Measurements from ENCODE around the gene MRPL2.
"Not testable (repeated sequence)": the region's sequence is repeated elsewhere in the genome, so short reads cannot be mapped to it uniquely, and the experiment has no call there.

The MRPL2 gene

DNA sequence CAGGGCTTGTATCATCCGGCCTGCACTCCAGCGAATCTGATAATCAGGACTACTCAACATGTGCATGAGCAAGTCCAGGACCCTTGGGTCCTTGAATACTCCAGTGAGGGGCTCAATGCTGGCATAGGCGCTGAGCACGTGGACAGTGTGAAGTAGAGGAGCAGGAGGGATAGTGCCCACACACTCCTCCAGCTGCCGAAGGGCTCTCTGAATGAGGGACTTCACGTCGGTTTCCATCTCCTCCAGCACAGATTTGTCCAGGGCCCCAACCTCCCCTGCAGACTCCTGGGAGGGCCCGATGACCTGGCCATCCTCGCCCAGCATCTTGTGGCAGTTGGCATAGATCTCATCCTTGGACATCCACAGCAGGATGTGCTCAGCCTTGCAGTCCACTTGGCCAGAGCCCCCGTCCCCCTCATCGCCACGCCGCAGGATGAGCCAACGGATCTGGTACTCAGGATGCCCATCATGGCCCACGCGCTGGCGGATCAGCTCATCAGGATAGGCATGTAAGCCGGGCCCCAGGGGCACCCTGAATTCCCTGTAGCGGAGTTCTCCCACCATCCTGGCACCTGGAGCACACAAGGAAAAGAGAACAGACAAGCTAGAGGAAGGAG, 6.9 kb downstream of the MRPL2 start:
- DNase-seq = no peak

DNA sequence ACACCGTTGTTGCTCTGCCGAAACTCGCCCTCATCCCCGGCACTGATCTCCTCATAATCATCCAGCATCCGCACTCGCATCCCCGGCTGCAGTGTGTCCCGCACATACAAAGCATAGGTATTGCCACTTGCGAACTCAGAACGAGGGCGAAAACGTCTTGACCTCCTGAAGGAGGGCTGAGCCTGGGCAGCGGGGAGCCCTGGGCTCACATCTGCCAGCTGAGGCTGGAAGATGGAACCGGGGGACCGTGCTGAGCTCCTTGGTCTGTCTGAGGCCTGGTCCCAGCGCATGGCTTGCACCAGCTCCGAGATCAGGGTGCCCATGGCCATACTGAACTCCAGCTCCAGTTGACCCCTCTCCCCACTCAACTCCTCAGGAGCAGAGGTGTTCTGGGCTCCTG, 8.3 kb downstream of the MRPL2 start:
- DNase-seq = no peak

DNA sequence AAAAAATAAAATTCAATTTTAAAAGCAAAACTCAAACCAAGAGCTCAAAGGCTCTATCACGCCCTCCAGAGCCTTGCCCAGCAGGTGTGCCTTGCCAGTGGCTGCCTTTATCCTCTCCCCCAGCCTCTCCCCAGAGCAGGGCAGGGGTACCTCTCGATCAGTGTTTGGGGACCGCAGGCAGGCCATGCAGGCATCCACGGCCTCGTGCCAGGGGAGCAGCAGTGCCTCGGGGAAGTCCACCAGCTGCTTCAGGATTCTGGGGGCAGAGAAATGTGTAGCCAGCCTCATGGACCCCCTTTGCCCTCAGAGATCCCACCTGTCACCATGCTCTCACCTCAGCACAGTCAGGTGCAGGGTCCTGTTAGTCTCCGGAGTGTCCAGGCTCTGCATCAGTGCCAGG, 11.2 kb downstream of the MRPL2 start:
- no peak for DNase-seq

- DNase-seq = no peak
Measured at GRCh38 chr6:43045371-43045930, 13.8 kb downstream of the MRPL2 start.

DNA sequence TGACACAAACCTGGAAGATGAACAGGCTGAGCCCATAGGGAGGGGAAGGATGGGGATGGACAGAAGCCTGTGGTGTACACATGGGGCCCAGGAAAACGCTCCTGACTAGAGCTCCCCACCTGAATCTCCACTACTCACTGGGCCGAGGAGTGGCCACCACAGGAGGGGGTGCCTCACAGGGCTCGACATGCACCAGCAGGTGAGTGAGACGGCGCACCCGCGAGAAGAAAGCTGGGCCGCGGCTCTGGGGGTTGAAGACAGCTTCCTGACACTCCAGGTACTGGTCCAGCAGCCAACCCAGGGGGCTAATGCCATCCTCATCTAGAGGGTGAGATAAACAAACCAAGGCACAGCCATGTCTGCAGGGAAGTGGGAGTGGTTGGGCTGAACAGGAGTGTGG, 15.9 kb downstream of the MRPL2 start:
- no peak for DNase-seq

- not testable (repeated sequence) for DNase-seq
Measured at GRCh38 chr6:43041475-43041874, 17.8 kb downstream of the MRPL2 start.

DNA sequence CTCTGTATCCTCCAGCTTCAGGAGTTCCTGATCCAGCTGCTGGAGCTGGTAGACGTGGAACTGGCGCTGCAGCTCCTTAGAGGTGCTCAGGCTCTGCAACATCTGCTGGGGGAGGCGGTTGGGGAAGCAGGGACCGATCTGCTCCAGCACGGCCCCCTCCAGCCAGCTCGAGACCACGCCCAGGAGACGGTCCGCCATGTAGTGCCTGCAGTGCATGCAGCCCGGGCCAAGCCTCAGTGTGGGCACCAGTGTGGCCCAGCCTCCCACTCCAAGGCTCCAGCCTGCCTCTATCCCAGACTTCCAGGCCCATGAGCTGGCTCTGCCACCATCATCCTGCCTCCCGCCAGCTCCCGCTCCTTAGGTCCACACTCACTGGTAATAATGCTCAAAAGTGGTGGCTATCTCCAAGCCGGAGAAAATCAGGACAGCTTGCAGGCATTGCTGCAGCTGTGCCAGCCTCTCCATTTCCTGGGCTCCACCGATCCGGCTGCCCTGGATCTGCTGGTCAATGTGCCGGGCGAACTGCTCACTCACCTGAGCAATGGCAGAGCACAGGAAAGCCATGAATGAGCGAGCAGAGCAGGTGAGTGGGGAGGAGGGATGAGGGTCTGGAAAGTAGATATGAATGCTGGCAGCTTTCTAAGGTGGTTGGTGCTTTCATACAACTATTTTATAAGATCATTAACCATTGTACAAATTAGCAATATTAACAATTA, 18.5 kb downstream of the MRPL2 start:
- DNase-seq = no peak

GRCh38 chr6:43038727-43039126, 20.5 kb downstream of the MRPL2 start:
- DNase-seq = no peak

- DNase-seq = no peak
Measured at GRCh38 chr6:43037706-43038105, 21.5 kb downstream of the MRPL2 start.

DNA sequence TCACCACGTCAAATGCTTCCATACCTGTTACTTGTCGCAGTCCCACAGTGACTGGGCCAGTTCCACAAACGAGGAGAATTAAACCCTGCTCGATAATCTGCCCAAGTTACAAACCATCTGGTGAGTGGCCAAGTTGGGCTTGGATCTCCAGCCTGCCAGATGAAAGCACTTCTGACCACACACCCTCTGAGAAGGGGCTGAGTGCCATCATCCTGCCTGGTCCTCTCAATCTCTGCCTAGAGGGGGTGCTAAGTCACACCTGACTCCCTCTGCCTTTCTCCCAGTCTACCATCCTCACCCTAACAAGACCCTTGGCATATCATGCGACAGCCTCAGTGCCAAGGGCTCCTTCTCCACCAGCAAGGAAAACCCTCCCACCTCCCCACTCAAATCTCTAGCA, 22.0 kb downstream of the MRPL2 start:
- DNase-seq = no peak

DNA sequence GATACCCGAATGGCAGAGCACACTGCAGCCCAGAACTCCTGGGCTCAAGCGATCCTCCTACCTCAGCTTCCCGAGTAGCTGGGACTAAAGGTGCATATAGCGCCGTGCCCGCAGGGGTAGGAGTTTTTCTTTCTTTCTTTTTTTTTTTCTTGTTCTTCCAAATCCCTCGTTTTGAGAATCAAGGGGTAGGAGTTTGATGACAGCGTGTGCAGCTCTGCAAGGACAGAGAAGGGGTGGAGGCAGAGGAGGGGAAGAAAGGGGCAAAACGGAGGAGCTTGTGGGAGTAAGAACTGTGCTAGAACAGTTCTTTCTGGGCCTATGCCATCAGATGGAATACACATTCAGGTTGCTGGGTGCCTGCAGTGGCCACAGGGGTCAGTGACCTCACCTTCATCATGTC, 22.5 kb downstream of the MRPL2 start:
- DNase-seq = no peak

- no peak for DNase-seq
Measured at GRCh38 chr6:43035495-43036194, 23.6 kb downstream of the MRPL2 start.

GRCh38 chr6:43034190-43034525, 25.1 kb downstream of the MRPL2 start:
- DNase-seq = no peak

- no peak for DNase-seq
Measured at GRCh38 chr6:43033496-43034189, 25.6 kb downstream of the MRPL2 start.

GRCh38 chr6:43032326-43032725, 26.9 kb downstream of the MRPL2 start:
- DNase-seq = no peak

DNA sequence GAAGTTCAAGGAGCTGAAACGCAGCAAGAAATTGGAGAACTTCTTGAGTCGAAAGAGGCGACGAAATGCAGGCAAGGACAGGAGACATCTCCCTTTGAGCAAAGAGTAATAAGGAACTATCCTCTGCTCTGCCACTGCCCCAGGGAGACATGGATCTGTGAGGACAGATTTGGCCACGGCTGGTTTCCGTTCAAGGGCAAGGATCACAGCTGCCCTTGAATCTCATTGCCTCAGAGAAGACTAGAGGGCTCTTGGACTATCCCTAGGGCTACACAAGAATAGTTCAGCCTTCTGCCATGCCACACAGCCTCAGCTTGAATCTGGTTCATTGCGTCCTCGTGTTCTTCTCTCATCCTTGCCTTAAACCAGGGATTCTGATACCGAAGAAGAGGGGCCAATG, 30.1 kb downstream of the MRPL2 start:
- no peak for DNase-seq

GRCh38 chr6:43026365-43026764, 32.9 kb downstream of the MRPL2 start:
- no peak for DNase-seq

- DNase-seq = no peak
Measured at GRCh38 chr6:43024436-43024835, 34.8 kb downstream of the MRPL2 start.

DNA sequence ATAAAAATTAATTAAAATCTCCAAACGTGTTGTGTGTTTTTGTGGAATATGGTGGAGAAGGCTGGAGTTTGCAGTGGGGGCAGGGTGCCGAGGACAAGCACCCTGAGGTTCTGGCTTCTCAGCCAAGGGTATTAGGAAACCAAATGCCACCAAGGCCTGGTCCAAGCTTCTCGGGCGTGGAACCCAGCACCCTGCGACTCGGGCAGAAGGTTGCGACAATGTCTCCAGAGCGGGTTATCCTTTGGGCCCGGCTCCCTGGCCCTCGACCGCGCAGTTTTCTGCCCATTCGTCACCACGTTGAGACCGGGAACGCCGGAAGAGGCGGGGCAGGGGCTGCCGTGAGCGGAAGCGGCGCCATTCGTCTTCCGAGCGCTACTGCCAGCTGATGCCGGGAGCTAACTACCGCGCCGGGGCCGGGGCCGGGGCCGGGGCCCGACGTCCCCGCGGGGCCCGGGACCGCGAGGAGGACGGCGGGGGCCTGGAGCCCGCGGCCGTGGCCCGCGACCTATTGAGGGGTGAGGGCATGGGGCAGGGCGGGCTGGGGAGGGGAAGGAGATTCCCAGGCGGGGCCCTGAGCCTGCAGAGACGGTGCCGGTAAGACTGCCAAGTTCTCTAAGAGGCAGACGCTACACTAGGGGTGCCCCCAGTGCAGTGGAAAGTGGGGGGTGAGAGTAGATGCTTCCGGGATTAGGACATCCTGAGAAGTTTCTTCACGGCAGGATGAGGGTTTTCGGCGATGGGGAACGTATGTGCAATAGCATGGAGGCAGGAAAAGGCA, 37.8 kb downstream of the MRPL2 start, which contains the start of gene RRP36:
Gene RRP36, plus strand, starts transcription at position 354 of the 778 bp plus-strand sequence. Its CDS starts 32 bp downstream, at position 386.
- DNase-seq = peak; percentile 65

GRCh38 chr6:43020847-43021246, 38.4 kb downstream of the MRPL2 start:
- no peak for DNase-seq

DNA sequence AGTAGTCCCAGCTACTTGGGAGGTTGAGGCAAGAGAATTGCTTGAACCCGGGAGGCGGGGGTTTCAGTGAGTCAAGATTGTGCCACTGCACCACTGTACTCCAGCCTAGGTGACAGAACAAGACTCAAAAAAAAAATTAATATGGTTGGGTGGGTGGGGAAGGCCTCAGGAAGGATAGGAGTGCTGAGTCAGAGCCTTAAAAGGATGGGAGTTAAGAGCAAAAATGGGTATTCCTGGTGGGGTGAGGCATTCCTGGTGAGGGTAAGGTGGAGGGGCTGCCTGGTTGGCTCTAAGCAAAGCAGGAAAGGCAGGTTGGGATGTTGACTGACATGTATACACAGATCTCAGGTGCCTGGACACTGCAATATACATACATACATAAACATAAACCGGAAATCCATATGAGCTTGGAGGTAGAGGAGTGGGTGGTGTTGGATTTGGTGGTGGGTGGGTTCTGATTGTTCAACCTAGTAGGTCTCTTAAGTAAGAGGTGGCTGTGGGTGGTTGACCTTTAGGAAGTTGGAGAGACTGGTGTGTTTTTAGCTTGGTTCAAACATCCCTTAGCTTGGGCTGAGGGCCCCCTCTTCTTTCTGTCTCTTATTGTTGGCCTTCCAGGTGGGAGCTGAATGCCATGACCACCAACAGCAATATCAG, 39.1 kb downstream of the MRPL2 start:
- DNase-seq = no peak

DNA sequence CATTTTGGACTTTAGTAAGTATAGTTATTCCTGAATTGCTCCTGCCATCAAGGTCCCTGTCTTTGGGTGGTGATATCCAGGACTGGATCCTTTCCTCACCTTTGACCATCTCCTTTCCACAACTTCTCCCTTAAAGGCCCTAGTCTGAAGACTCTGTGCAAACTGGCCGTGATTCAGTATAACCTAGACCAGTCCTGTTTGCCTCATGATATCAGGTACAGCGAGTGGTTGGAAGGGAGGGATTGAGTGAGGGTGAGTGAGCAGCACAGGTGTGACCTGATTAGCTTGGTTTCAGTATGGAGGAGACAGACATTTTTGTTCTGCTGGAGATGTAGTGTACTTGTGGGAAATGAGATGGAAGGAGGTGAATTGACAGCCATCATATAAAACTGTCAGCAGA, 40.1 kb downstream of the MRPL2 start:
- DNase-seq = no peak
